Stomach (tissue), 9 donors: Measurements from ENCODE around the gene STEAP4. TPM values are rescaled to one million over a fixed set of nuclear protein-coding genes. Genes with fewer than 3 reads are reported as not detected.
"Not testable (repeated sequence)": the region's sequence is repeated elsewhere in the genome, so short reads cannot be mapped to it uniquely, and the experiment has no call there.

ENCODE experiments used
- DNase-seq, 2 donors: peaks; one replicate each; pipeline versions ENCODE4 v3.0.0 to v3.0.0-alpha.2; 2013 to 2019
- H3K27ac ChIP-seq, 5 donors: fragments of 200-600 bp in 4 of 5; sonication (generic) in 4 of 5; one replicate each; pipeline ENCODE4 v1.5.1; 2013 to 2019; ENCODE audit warnings: mild to moderate bottlenecking in 1 of 5, moderate library complexity in 1 of 5
- H3K27me3 ChIP-seq, 3 donors: fragments of 200-600 bp; sonication (generic); one replicate each; pipeline ENCODE4 v1.5.1; 2017 to 2019; ENCODE audit warnings: mixed run types in 1 of 3
- H3K36me3 ChIP-seq, 4 donors: fragments of 200-600 bp; sonication (generic); 1 replicate in 3 of 4; 2 replicates in 1 of 4; pipeline ENCODE4 v1.5.1; 2016 to 2019
- H3K4me1 ChIP-seq, 4 donors: fragments of 200-600 bp; sonication (generic); one replicate each; pipeline ENCODE4 v1.5.1; 2016 to 2019
- H3K4me3 ChIP-seq, 4 donors: fragments of 200-600 bp; sonication (generic) in 3 of 4; one replicate each; pipeline ENCODE4 v1.5.1; 2016 to 2019; ENCODE audit warnings: mild to moderate bottlenecking in 1 of 4
- H3K9me3 ChIP-seq, 4 donors: fragments of 200-600 bp; sonication (generic); one replicate each; pipeline ENCODE4 v1.5.1; 2016 to 2019
- CTCF ChIP-seq, 7 experiments: fragments of 450-650 bp in 4 of 7; fragments of 200-600 bp in 3 of 7; sonication (generic) in 3 of 7; IDR thresholded peaks; one replicate each; pipeline ENCODE4 v1.5.1; 2016 to 2019; ENCODE audit warnings: antibody characterized with exemption in 7 of 7, control low read depth in 2 of 7, mild to moderate bottlenecking in 1 of 7
- EP300 ChIP-seq: sonication (generic); formaldehyde crosslinking; IDR thresholded peaks from one replicate; pipeline ENCODE4 v1.6.1; 2017; ENCODE audit warnings: antibody characterized with exemption
- POLR2A ChIP-seq, 4 donors: fragments of 450-650 bp; IDR thresholded peaks; one replicate each; pipeline ENCODE4 v1.6.1; 2016; ENCODE audit warnings: antibody characterized with exemption in 4 of 4, control low read depth in 2 of 4, mild to moderate bottlenecking in 1 of 4, moderate library complexity in 1 of 4
- POLR2AphosphoS5 ChIP-seq, 3 donors: sonication (generic); formaldehyde crosslinking; IDR thresholded peaks; one replicate each; pipeline ENCODE4 v1.6.1; 2016; ENCODE audit warnings: antibody characterized with exemption in 3 of 3
- WGBS, 5 donors: extraction: QIAGEN DNeasy Blood & Tissue Kit in 3 of 5; methylation state at CpG; one replicate each; pipeline versions ENCODE4 v1.1.5 to v1.1.7; 2013 to 2018; 5-methylcytosine and 5-hydroxymethylcytosine counted together
- intact Hi-C: fragments of 100-400 bp; cut with DNase I; formaldehyde crosslinking; loops from one replicate; pipeline ENCODE4 v1.15.1; 2023; ENCODE audit warnings: low total_unique reads
- polyA plus RNA-seq, 3 donors: library from polyadenylated mRNA; stranded (reverse); fragments of 200-250 nt; gene quantifications; one replicate each; pipeline ENCODE4 v1.2.3, GENCODE V29; 2013
- total RNA-seq, 5 donors: library from RNA; depleted of rRNA; stranded (reverse); fragments of >200 nt; gene quantifications; one replicate each; pipeline versions ENCODE4 v1.1.0 to v1.2.3, GENCODE V29; 2014 to 2016
- donor health status: healthy with polysubstance abuse.
- donor health status: Bipolar disorder and iron deficiency.
- donor health status: healthy.

Gene STEAP4
- total and polyA plus RNA-seq, 8 donors: 1.5 to 14.5 (median 2.4) TPM

- Histone ChIP-seq H3K4me3 (no peak overlapping the region), H3K9me3 (no peaks in the 10 kb centered on the region), H3K27ac (no peak overlapping the region), H3K36me3 (no peaks in the 10 kb centered on the region), H3K4me1 (no peaks in the 10 kb centered on the region), H3K27me3 (no peaks in the 10 kb centered on the region)
- intact Hi-C loops: no loop called here
- no peak for DNase-seq
- WGBS, 5 donors: 89 to 95% (median 92%) methylated on average over 4 of the region's 4 CpGs
- no peak for TF ChIP-seq POLR2A (IDR thresholded peaks at IDR 0.05)
- no peak for TF ChIP-seq POLR2AphosphoS5 (IDR thresholded peaks at IDR 0.05)
- no peak for TF ChIP-seq EP300
- no peak for TF ChIP-seq CTCF (IDR thresholded peaks at IDR 0.05)
These were observed 44.1 kb downstream of the STEAP4 start for GRCh38 chr7:88262562-88262961.

DNA sequence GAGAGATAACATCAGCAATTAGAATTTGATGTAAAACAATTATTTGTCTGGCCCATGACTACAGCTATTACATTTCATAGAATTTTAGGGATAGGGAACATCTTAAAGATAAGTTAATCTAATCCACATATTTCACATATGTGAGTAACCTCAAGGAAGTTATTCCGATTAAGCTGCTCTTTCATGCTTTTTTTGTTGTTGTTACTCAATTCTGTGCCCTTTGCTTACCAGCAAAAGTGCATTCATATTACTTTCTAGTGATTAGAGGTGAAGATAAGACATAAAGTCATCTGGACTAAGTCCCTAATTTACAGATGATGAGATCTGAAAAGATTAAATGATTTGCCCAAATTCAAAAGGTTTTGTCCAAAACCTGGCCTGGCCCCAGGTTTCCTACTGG, 46.0 kb downstream of the STEAP4 start:
- 79 to 93% (median 90%) methylated on average over 1 of the region's 1 CpG for WGBS, 5 donors
- H3K9me3 ChIP-seq: no peaks in the 10 kb centered on the region
- intact Hi-C loops: no loop called here
- no peak overlapping the region for H3K27ac ChIP-seq
- DNase-seq: no peak
- no peaks in the 10 kb centered on the region for H3K27me3 ChIP-seq
- no peaks in the 10 kb centered on the region for H3K4me1 ChIP-seq
- no peak overlapping the region for H3K4me3 ChIP-seq
- TF ChIP-seq CTCF (IDR thresholded peaks at IDR 0.05) (no peak), POLR2A (IDR thresholded peaks at IDR 0.05) (no peak), POLR2AphosphoS5 (IDR thresholded peaks at IDR 0.05) (no peak), EP300 (no peak)
- no peaks in the 10 kb centered on the region for H3K36me3 ChIP-seq

DNA sequence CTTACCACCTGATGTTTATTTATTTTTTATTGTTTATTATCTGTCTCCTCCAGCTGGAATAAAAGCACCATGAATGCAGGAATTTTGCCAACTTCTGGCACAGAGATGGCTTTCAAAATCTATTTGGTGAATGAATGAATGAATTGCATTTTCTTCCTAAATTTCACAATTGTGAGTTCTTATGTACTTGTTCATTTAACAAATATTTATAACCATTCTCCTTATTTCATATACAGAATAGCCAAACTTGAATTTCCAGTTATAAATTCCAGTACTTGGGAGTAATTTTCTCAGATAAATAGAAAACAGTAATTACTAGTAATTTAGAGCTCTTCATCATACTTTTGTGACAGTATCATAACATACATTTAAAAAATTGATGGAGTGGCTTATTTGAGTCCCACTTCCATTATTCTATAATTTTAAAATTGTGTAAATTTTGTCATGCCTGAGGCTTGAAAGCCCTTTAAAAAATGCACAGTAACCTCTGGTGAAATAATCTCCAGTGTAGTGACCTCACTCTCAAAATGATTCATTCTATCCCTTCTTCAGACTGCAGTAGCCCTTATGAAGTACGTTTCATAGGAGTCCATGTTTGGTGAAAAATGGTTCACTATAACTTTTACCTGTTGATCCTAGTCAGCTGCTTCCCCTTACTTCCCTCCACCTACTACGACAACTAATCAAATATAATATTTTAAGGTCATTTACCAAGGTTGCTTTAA, 46.9 kb downstream of the STEAP4 start:
- intact Hi-C loops: loop anchor here (10.0 kb wide), 1 partner anchor 95 kb away; no protein-coding TSS in a partner anchor
- WGBS, 5 donors: 61 to 84% (median 74%) methylated on average over 2 of the region's 2 CpGs

GRCh38 chr7:88258296-88258695, 48.4 kb downstream of the STEAP4 start:
- not testable (repeated sequence) for DNase-seq, H3K36me3 ChIP-seq, H3K4me3 ChIP-seq, H3K27ac ChIP-seq, H3K4me1 ChIP-seq, H3K27me3 ChIP-seq
- peaks cover 0 to 19% (median 13%) of the 10 kb centered on the region in 4 donors for H3K9me3 ChIP-seq
- 95 to 100% (median 97%) methylated on average over 1 of the region's 1 CpG for WGBS, 5 donors
- intact Hi-C loops: loop anchor here (10.0 kb wide), 1 partner anchor 97 kb away; no protein-coding TSS in a partner anchor

More for the DNA sequence above, 46.9 kb downstream of the STEAP4 start:
- H3K9me3 ChIP-seq: peaks cover 0 to 4% (median 2%) of the 10 kb centered on the region in 4 donors
- H3K4me3 ChIP-seq: no peak overlapping the region
- H3K36me3 ChIP-seq: no peaks in the 10 kb centered on the region
- no peak for TF ChIP-seq CTCF (IDR thresholded peaks at IDR 0.05)
- no peak for TF ChIP-seq EP300
- TF ChIP-seq POLR2A (IDR thresholded peaks at IDR 0.05): no peak
- no peak for TF ChIP-seq POLR2AphosphoS5 (IDR thresholded peaks at IDR 0.05)
- no peaks in the 10 kb centered on the region for H3K4me1 ChIP-seq
- no peak overlapping the region for H3K27ac ChIP-seq
- no peak for DNase-seq
- no peaks in the 10 kb centered on the region for H3K27me3 ChIP-seq

DNA sequence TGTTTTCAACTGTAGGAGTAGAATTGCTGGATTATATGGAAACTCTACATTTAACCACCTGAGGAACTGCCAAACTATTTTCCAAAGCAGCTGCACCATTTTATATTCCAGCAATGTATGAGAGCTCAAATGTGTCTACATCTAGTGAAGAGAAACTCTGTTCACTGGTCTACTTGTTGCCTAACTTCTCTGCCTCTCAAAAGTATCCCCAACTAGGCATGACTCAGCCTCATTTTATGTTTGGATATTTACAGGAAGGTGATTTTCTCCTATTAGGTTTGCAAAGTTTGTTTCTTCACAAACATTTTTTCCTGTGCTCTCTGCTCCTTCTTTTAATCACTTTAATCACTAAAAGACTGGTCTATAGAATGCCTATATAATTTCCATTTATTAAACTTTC, 49.8 kb downstream of the STEAP4 start:
- Histone ChIP-seq H3K4me1 (no peaks in the 10 kb centered on the region), H3K27ac (no peak overlapping the region), H3K36me3 (no peaks in the 10 kb centered on the region), H3K4me3 (no peak overlapping the region), H3K27me3 (no peaks in the 10 kb centered on the region), H3K9me3 (peaks cover 0 to 29% (median 22%) of the 10 kb centered on the region in 4 donors)
- no peak for TF ChIP-seq EP300
- TF ChIP-seq POLR2A (IDR thresholded peaks at IDR 0.05): no peak
- TF ChIP-seq POLR2AphosphoS5 (IDR thresholded peaks at IDR 0.05): no peak
- no peak for TF ChIP-seq CTCF (IDR thresholded peaks at IDR 0.05)
- no peak for DNase-seq
- intact Hi-C loops: loop anchor here (10.0 kb wide), 1 partner anchor 98 kb away; no protein-coding TSS in a partner anchor
